Stimulated activated CD4-positive, alpha-beta T cell treated with anti-CD3 and anti-CD28 coated beads, Interleukin-12 subunit alpha, Interleukin-12 subunit beta, amount 100 ng/mL, for 48 hours (primary cell): ENCODE results near the gene MAX.
A peak's percentile ranks its signal among the peaks of the same experiment; 100 is the strongest.

ENCODE experiments used
- DNase-seq, 3 donors: peaks; one replicate each; pipeline ENCODE4 v3.0.0-alpha.2; 2020; ENCODE audit warnings: low read depth in 2 of 3, low spot score in 1 of 3

Gene MAX, protein sequence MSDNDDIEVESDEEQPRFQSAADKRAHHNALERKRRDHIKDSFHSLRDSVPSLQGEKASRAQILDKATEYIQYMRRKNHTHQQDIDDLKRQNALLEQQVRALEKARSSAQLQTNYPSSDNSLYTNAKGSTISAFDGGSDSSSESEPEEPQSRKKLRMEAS

DNA sequence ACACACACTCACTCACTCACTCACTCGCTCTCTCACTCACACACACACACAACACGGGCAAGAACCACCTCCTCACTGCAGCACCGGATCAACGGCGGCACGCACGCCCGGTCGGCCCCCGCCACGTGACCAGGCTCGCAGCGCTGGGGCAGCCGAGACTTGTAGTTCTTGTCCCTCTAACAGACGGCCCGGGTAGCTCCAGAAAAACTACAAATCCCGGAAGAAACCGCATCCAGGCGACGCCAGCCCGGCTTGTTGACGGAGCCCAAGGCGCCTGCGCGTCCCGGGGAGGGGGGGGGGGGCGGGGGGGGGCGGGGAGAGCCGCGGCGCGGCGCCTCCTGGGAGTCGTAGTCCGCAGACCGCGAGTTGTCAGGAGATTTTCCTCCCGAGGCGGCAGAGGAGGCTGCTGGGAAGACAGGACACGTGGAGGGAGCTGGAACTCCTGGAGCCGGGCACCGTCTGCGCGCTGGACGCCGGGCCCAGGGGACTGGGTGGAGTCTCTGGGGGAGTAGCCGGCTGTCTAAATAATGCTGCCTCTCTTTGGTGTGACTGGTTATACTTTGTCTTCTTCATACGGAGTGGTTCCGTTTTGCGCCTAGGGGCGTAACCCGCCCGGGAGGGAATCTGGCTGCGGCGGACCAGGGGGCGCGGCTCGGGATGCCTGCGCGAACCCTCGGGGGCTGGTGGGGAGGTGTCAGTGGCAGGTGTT, at the start of gene MAX:
Gene MAX, minus strand, starts transcription at position 77 of the 709 bp plus-strand sequence. CDS start 178 bp downstream, outside the sequence.
- DNase-seq, result peak; percentile 94 to 98 (median 97)

DNA sequence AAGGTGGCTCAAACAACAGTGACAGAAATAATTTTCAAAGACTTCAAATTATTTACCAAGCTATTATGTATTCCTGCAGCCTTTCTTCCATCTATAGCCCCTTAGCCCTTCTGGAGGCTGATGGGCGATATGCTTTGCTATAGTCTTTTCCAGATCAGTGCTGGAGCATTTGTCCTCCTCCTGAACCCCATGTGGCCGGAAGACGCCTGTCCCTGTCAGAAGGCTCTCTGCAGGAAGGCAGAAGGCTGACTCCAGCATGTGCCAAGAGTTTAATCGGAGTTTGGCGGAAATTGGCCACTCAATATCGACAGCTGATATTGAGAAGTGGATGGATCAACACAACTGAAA, 49.3 kb upstream of the MAX start:
- no peak for DNase-seq

DNA sequence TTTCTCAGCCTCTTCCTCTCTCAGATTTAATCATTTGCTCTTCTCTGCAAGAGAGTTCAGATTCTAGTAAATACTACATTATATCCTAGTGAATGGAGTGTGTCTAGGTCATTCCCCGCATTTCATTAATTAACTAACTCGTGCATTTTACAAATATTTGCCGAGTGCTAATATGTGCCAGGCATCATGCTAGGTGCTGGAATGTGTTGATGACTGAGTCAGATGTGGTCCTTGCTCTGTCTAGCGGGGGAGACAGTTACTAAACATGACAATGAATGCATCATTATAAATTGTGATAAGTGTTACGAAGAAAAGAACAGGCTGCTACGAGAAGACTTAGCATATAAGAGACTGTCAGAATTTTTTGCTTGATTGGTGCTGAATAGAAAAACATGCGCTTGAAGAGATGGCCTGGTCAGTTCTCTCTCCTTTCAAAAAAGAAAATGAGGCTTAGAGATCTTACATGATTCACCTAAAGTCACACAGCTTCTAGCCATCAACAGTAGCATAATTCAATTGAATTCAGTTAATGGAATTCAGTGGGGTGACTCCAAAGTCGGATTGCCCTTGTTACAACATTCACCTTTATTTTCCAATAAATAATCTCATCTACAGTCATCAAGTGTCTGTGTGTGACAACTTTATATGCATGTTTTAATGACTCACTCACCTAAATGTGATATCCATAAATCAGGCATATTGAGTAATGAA, 48.7 kb upstream of the MAX start:
- DNase-seq, result no peak

DNA sequence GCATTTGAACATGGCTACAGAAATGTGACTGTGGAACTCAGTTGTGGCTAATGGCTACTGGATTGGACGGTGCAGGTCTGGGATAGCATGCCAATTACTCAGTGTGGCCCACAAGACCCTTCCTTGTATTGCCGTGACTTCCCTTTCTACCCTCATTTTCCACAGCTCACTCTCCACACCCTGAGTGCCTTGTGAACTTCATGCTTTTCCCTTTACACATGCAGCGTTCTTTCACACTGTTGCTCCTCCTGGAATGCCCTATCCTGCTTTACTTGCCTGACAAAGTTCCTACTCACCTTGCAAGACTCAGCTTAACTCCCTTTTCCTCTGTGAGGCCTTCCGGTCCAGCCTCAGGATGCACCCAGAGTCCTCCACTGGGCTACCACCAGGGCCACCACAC, 46.8 kb upstream of the MAX start:
- no peak for DNase-seq

DNA sequence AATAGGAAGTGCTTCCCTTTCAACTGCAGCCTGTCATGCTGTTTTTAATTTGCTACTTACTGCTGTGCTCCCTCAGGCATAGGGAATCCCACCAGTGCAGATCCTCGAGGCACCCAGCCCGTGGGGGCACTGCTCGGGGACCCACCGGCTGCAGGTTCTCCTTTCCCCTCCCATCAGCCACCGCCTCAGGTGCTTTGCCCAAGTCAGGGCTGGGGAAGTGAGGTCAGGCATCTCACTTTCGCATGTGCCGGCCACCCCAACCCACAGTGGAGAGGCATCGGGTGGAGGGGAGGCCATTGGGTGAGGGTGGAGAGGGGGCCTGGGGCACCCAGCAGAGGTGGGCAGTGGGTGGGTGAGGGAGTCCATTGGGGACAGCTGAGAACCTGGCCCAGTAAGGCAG, 41.9 kb upstream of the MAX start:
- no peak for DNase-seq

DNA sequence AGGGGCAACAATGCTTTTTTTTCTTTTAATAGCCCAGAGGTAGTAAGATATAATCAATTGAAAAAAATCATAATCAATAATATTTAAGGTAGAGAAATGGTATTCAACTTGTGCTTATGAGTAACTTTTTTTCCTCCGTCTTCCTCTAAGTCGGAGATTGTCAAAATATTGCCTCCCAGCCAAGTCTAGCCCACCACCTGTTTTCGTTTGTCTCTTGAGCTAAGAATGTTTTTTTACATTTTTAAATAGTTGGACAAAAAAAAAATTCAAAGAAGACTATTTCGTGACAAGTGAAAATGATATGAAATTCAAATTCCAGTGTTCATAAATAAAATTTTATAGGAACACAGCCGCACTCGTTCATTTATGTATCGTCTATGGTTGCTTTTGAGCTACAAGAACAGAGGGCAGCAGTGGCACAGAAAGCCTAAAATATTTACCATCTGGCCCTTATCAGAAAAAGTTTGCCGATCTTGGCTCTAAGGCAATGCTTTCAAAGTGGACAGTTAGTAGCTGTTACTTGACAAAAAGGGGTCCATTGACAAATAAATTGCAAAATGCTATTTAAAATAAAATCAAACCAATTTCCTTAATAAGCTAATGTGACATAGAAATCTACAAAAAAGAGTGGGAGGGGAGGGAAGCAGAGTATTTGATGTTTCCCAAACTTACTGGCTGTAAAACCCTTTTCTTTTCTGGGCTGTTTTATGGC, 40.8 kb upstream of the MAX start:
- DNase-seq, result no peak

DNA sequence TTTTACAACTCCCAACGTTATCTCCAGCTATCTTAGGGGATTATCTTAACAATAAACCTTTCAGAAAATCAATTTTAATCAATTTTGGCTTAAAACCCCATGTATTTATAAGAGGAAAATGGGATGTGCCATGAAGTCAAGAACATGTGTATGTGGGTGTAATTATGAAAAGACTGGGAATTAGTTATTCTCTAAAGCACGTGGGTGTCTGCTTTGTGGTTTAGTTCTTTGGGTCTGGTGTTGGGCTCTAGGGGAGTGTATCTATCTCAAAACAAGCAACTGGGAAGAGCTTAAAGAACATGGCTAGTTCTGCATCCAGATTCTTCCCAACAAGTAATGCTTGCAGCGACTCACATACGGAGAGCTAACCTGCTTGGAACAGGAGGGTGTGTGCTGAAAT, 40.1 kb upstream of the MAX start:
- DNase-seq, result no peak

DNA sequence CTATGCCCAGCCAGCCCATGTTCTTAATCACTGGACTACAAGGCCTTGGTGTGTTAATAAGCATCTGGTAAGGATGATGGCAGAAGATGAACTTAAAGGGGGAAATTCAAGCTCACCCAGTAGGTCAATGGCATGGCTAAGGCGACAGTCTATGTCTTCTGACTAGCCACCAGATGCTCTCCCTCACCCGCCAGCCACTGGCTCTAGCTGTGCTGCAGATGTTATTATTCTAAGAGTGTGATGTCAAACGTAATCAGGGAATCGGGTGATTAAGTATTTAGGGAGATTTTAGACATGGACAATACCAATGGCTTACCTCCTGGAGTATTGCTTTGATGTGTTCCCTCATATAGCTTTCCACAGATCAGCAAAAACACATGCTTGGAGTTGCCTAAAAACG, 39.2 kb upstream of the MAX start:
- DNase-seq, result no peak

DNA sequence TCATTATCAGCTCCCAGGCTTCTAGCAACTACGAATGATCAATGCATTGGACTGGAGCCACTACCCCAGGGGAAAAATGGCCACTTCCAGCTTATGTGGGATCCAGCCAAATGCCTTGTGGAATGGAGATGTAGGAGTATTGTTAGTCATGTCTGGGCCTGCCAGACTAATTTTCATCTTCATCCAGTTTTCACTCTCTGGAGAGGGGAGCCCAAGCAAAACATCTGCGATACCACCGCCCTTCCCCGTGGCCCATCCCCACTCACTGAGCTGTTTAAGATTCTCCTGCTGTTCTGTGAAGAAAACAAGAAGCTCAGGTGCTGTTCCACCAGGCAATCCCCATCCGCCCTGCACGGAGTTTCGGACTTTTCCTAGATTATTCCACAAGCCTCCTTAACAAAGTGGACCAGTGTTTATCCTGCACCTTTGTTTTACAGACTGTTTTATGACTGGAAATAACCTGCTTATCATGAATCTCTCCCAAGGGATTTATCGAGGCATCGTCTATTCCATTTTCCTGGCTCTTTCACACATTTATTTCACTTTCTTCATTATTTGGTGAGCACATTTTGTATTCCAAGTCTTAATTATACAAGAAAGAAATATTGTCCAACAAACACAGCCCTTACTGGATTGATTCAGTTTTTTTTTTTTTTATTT, 35.5 kb upstream of the MAX start:
- no peak for DNase-seq

DNA sequence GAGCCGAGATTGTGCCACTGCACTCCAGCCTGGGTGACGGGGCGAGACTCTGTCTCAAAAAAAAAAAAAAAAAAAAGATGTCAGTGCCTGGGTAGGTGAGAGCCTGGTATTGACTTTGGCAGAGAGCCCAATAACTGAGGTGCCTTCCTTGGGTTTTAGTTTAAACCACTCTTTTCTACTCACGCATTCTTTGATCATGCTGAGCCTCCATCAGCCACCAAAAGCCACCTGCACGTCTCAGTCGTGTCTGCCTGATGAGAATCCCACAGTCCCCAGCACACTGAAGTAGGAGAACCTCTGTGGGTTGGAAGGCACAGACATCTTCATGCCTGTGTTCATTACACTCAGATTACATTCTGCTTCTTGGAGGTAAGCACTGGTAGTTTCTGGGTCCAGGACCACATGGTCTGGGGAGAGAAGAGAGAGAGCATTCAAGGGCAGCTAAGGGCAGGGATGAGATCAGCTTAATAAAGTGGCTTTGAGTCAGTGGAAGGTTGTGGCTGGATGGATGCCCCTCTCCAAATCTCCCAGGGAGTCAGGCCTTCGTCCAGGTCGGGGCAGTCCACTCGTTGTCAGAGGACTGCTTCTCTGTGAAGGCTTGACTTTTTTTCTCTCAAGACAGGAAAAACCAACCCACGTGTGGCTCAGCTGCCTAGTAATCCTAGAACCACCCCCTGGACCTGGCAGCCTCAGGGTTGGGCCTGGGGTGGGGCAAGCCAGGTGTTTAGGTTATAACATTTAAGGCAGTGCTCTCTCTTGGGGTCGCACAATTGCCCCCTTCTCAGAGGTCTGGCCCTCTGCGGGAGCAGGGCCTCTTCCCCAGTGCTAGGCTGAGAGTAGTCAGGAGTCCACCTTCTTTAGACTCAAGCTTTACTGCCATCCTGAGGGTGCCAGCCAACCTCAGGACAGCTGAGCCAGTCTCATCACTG, 32.6 kb upstream of the MAX start:
- no peak for DNase-seq

DNA sequence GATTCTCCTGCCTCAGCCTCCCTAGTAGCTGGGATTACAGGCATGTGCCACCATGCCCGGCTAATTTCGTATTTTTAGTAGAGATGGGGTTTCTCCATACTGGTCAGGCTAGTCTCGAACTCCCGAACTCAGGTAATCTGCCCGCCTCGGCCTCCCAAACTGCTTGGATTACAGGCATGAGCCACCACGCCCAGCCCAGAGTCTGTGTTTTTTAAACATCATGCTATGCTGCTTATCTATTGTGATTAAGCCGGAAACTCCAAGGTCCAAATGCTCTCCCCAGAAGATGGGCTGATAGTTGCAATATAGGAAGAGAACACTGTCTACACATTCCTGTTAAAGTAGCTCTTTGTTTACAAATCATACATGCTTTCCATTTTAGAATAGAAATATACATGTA, 30.5 kb upstream of the MAX start:
- no peak for DNase-seq

DNA sequence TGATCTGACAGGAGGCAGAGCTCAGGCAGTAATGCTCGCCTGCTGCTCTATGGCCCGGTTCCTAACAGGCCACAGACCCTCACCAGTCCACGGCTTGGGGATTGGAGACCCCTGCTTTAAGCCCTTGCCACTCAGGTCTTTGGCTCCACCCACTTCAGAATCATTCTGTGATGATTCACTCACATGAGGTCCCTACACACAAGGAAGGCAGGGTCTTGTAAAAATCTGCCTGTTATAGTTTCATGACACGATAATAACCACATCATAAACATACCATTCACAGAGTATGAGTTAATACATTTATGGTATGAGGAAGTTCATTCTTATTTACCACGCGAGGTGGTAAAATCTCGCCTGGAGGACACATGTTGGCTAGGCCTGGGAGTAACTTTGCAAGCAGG, 29.0 kb upstream of the MAX start:
- DNase-seq, result no peak

DNA sequence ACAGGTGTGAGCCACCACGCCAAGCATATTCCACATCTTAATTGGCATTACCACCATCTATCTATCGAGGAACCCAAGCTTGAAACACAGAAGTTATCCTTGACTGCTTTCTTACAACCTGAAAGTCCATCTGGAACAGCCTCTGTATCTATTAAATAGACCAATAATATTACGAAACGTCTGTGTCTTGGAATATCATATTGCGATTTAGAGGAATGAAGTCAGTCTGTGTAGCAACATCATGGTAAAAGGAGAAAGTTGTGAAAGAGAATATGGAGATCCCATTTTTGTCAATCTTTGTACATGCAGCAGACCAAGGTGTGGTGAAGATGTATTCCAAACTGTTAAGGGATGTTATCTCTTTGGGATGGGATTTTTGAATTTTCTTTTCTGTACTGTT, 25.8 kb upstream of the MAX start:
- no peak for DNase-seq

DNA sequence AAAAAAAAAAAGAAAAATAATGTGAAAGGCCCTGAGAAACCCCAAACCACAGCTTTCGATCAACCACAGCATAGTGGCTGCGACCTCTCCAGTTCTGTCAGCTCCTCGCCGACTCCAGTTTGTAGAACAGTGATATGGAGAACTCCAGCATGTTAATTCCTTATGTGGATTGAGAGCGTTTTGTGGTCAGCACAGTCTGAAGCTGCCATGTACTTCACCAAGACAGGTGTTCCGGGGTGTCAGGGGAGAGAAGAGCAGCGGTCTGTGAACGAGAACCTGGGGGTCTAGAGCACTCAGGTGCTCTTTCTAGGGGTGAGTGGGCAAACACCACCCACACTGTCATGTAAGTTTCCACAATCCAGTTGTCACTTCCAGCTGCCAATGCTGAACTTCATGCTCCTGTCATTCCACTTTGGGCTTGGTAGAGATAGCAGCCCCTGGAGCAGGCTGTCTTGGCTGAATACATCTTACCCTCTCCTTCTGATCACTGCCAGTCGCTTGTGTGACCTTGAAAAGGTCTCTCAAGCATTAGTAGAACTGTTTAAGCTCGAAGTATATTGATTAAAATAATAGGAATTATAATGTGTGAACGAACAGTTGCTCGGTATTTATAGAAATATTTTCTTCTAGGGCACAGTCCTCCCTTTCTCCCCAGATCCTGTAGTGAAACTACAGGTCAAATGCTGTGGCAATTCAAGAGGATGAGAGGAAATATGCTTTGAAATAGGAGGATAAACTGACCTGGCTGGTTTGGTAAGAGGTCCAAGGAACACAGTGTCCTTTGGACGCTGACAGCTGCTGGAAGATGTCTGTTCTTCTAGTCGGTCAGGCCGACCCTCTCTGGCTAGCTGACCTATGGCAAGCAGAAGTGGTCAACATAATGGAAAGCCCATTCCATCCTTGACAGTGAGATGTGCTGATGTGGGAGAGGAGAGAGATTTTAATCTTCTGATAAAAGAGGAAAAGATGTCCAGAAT, 15.7 kb upstream of the MAX start:
- DNase-seq, result no peak

DNA sequence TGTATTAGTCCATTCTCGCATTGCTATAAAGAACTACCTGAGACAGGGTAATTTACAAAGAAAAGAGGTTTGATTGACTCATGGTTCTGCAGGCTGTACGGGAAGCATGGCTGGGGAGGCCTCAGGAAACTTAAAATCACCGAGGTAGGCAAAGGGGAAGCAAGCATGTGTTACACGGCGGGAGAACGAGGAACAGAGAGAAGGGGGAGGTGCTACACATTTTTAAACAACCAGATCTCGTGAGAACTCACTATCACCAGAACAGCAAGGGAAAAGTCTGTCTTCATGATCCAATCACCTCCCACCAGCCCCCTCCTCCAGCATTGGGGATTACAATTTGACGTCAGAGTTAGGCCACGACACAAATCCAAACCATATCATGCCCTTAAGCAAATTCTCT, 13.3 kb upstream of the MAX start:
- no peak for DNase-seq

DNA sequence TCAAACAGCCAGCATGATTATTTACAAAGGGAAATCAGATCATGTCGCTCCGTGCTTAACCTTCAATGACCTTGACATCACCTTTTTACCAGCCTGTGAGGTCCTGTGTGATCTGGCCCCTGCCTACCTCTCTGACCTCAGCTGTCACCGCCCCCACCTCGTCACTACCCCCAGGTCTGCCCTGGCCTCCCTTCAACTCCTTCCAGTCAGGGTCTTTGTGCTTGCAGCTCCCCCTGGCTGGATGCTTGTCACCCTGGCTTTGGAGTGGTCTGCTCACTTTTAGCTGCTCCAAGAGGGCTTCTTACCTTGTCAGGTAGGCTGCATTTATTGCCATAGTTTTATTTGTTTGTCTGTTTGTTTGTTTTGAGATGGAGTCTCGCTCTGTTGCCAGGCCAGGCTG, 8.2 kb upstream of the MAX start:
- DNase-seq, result no peak

DNA sequence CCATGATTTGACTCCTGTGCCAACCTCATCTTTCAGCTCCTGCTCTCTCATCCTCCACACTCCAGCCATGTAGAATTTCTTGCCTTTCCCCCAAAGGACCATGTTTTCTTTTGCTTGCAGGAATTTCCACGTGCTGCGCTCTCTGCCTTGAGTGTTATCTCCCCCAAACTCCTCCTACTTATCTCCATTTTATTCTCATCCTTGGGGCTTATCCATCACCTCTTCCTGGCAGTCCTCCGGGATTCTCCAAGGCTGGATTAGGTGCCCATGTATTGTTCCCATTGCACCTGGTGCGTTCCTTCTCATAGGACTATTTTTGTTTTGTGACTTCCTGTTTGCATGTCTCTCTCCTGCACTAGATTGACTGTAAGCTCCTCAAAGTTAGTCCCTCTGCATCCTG, 7.0 kb upstream of the MAX start:
- no peak for DNase-seq

DNA sequence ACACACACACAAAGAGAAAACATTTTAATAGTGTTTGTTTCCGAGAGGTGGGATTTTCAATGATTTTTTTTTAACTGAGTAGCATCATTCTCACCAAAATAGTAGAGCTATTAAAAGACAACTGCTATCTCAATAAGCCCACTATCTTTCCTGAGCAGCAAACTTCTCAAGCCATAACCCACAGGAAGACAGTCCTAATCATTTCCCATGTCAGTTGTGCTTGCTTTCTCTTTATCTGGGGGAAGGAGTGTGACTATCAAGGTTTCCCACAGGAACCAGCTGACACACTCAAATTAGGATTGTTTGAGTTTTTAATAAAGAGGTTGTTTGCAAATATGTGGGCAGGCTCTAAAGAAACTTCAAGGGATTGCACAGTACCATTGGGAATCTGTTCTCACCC, 4.9 kb upstream of the MAX start:
- no peak for DNase-seq

DNA sequence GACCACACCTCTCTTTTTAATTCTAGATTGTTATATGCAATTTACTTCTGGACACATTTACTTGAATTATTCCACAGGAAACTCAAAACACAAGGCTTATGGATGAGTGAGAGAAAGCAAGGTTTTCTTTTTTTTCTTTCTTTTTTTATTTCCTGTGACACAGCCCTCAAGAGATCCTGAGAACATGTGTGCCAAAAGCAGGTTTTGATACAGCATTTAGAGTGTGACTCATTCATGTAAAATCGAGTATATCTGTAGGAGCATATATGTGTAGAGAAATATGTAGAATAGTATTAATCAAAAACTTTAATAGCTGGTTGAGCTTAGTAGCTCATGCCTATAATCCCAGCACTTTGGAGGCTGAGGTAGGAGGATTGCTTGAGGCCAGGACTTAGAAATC, 4.4 kb upstream of the MAX start:
- DNase-seq, result no peak
